Fibroblast of lung (primary cell): ENCODE measurements around the gene PRX. TPM values are rescaled to one million over a fixed set of nuclear protein-coding genes. Genes with fewer than 3 reads are reported as not detected.

Experiments
- DNase-seq, 2 donors: peaks; one replicate each; pipeline versions ENCODE4 v3.0.0 to v3.0.0-alpha.2; 2010; ENCODE audit warnings: low read depth in 2 of 2
- H2AFZ ChIP-seq: 2 replicates; pipeline ENCODE4 v1.5.1; 2012; ENCODE audit warnings: low read length, control low read depth, inconsistent platforms
- H3K27ac ChIP-seq: 2 replicates; pipeline ENCODE4 v1.5.1; 2011; ENCODE audit warnings: low read length, control low read depth; ENCODE audit not compliant: insufficient read depth
- H3K27me3 ChIP-seq: 2 replicates; pipeline ENCODE4 v1.5.1; 2011; ENCODE audit warnings: mild to moderate bottlenecking, low read length; ENCODE audit not compliant: control insufficient read depth, insufficient read depth
- H3K36me3 ChIP-seq: 2 replicates; pipeline ENCODE4 v1.5.1; 2011; ENCODE audit warnings: low read length; ENCODE audit not compliant: control insufficient read depth, insufficient read depth
- H3K4me1 ChIP-seq: 2 replicates; pipeline ENCODE4 v1.5.1; 2011; ENCODE audit warnings: low read length; ENCODE audit not compliant: control insufficient read depth, insufficient read depth; ENCODE audit errors: extremely low read depth
- H3K4me2 ChIP-seq: 2 replicates; pipeline ENCODE4 v1.5.1; 2011; ENCODE audit warnings: low read length, control low read depth; ENCODE audit not compliant: insufficient read depth; ENCODE audit errors: extremely low read depth
- H3K4me3 ChIP-seq, 4 experiments: fragments of 200-600 bp in 1 of 4; sonication (generic) in 1 of 4; replicated peaks in 1 of 4; 2 replicates each; pipeline ENCODE4 v1.5.1; 2011 to 2016; ENCODE audit warnings: low read length in 4 of 4, low read depth in 3 of 4, mild to moderate bottlenecking in 3 of 4, control low read depth in 2 of 4, inconsistent platforms in 1 of 4, mixed read lengths in 1 of 4; ENCODE audit not compliant: insufficient read depth in 1 of 4; ENCODE audit errors: control extremely low read depth in 1 of 4
- H3K79me2 ChIP-seq: 2 replicates; pipeline ENCODE4 v1.5.1; 2012; ENCODE audit warnings: mild to moderate bottlenecking, low read length, inconsistent platforms; ENCODE audit not compliant: control insufficient read depth, insufficient read depth
- H3K9ac ChIP-seq: 2 replicates; pipeline ENCODE4 v1.5.1; 2011; ENCODE audit warnings: mild to moderate bottlenecking, low read length, control low read depth; ENCODE audit not compliant: insufficient read depth
- H3K9me3 ChIP-seq: 2 replicates; pipeline ENCODE4 v1.5.1; 2012; ENCODE audit warnings: low read depth, low read length; ENCODE audit not compliant: control insufficient read depth, insufficient read depth
- H4K20me1 ChIP-seq: 2 replicates; pipeline ENCODE4 v1.5.1; 2011; ENCODE audit warnings: low read length; ENCODE audit not compliant: control insufficient read depth, insufficient read depth; ENCODE audit errors: extremely low read depth
- EZH2 ChIP-seq: IDR thresholded peaks from 2 replicates; pipeline ENCODE4 v1.5.1; 2012; ENCODE audit warnings: low read length, control low read depth, mild to moderate bottlenecking; ENCODE audit errors: missing control alignments
- polyA plus RNA-seq, 2 donors: library from polyadenylated mRNA; depleted of rRNA in 1 of 2; stranded (reverse) in 1 of 2; unstranded in 1 of 2; fragments of >200 nt; gene quantifications; 2 replicates each; pipeline ENCODE4 v1.2.1, GENCODE V29; 2011 to 2012; ENCODE audit warnings: missing spikeins in 1 of 2
- total RNA-seq: library from RNA; depleted of rRNA; stranded (reverse); fragments of >200 nt; gene quantifications from 2 replicates; pipeline ENCODE4 v1.2.1, GENCODE V29; 2014
- TF ChIP-seq, protein P1 (sequence below), 2 donors: IDR thresholded peaks in 1 of 2; conservative IDR thresholded peaks in 1 of 2; 1 replicate in 1 of 2; 2 replicates in 1 of 2; pipeline ENCODE4 v1.5.1; 2011 to 2012; ENCODE audit warnings: low read length in 2 of 2, control low read depth in 1 of 2, inconsistent platforms in 1 of 2, low read depth in 1 of 2, mild to moderate bottlenecking in 1 of 2

PRX gene
- total and polyA plus RNA-seq, 2 donors (not counting 1 experiment from before 2014, with no cell fraction given) = 0.91 to 3.6 TPM

GRCh38 chr19:40420766-40421765 lies 7.9 kb upstream of the PRX start:
- H3K36me3 ChIP-seq = peaks cover 9% of the 10 kb centered on the region
- H3K9me3 ChIP-seq = no peaks in the 10 kb centered on the region
- peak overlapping the region; percentile 74 for H3K9ac ChIP-seq
- no peaks in the 10 kb centered on the region for H4K20me1 ChIP-seq
- H3K27me3 ChIP-seq = no peaks in the 10 kb centered on the region
- DNase-seq = peak; percentile 92
- H3K79me2 ChIP-seq = peaks cover 31% of the 10 kb centered on the region
- TF ChIP-seq EZH2 = no peak
- TF ChIP-seq, protein P1, sequence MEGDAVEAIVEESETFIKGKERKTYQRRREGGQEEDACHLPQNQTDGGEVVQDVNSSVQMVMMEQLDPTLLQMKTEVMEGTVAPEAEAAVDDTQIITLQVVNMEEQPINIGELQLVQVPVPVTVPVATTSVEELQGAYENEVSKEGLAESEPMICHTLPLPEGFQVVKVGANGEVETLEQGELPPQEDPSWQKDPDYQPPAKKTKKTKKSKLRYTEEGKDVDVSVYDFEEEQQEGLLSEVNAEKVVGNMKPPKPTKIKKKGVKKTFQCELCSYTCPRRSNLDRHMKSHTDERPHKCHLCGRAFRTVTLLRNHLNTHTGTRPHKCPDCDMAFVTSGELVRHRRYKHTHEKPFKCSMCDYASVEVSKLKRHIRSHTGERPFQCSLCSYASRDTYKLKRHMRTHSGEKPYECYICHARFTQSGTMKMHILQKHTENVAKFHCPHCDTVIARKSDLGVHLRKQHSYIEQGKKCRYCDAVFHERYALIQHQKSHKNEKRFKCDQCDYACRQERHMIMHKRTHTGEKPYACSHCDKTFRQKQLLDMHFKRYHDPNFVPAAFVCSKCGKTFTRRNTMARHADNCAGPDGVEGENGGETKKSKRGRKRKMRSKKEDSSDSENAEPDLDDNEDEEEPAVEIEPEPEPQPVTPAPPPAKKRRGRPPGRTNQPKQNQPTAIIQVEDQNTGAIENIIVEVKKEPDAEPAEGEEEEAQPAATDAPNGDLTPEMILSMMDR (conservative IDR thresholded peaks at IDR 0.05 in 1 of 2, IDR thresholded peaks at IDR 0.05 in 1 of 2; ENCODE audit: low read depth in 1 of 2, low read length in 2 of 2) = peak; percentile 93 to 97
- no peak overlapping the region for H2AFZ ChIP-seq
- peak overlapping the region; percentile 90 for H3K27ac ChIP-seq
- H3K4me3 ChIP-seq = peak overlapping the region; percentile 22 to 73 (median 50)
- H3K4me1 ChIP-seq = peaks cover 12% of the 10 kb centered on the region
- H3K4me2 ChIP-seq = peak overlapping the region; percentile 72

GRCh38 chr19:40420451-40420765 lies 7.2 kb upstream of the PRX start:
- peaks cover 9% of the 10 kb centered on the region for H3K36me3 ChIP-seq
- peaks cover 12% of the 10 kb centered on the region for H3K4me1 ChIP-seq
- no peak for DNase-seq
- TF ChIP-seq, protein P1 (conservative IDR thresholded peaks at IDR 0.05 in 1 of 2, IDR thresholded peaks at IDR 0.05 in 1 of 2; ENCODE audit: low read depth in 1 of 2, low read length in 2 of 2) = no peak
- TF ChIP-seq EZH2 = no peak
- H3K79me2 ChIP-seq = peaks cover 31% of the 10 kb centered on the region
- H3K9me3 ChIP-seq = no peaks in the 10 kb centered on the region
- H3K4me3 ChIP-seq = peak overlapping the region; percentile 22 to 73 (median 50)
- H3K4me2 ChIP-seq = peak overlapping the region; percentile 9
- peak overlapping the region; percentile 90 for H3K27ac ChIP-seq
- no peaks in the 10 kb centered on the region for H3K27me3 ChIP-seq
- H3K9ac ChIP-seq = peak overlapping the region; percentile 74
- H4K20me1 ChIP-seq = no peaks in the 10 kb centered on the region
- H2AFZ ChIP-seq = no peak overlapping the region

GRCh38 chr19:40419780-40420179 lies 6.6 kb upstream of the PRX start:
- no peaks in the 10 kb centered on the region for H3K9me3 ChIP-seq
- H3K4me3 ChIP-seq = no peak overlapping the region
- H4K20me1 ChIP-seq = no peaks in the 10 kb centered on the region
- H3K27ac ChIP-seq = no peak overlapping the region
- no peak overlapping the region for H2AFZ ChIP-seq
- no peak for TF ChIP-seq EZH2
- TF ChIP-seq, protein P1 (conservative IDR thresholded peaks at IDR 0.05 in 1 of 2, IDR thresholded peaks at IDR 0.05 in 1 of 2; ENCODE audit: low read depth in 1 of 2, low read length in 2 of 2) = no peak
- DNase-seq = no peak
- peaks cover 27% of the 10 kb centered on the region for H3K79me2 ChIP-seq
- H3K4me2 ChIP-seq = no peak overlapping the region
- H3K27me3 ChIP-seq = no peaks in the 10 kb centered on the region
- peaks cover 12% of the 10 kb centered on the region for H3K4me1 ChIP-seq
- peaks cover 9% of the 10 kb centered on the region for H3K36me3 ChIP-seq
- no peak overlapping the region for H3K9ac ChIP-seq
